Sigmoid colon (tissue), 4 donors: ENCODE data around the gene ERO1B.

Experiments used
- EP300 ChIP-seq, 4 donors: sonication (generic); formaldehyde crosslinking; IDR thresholded peaks; one replicate each; pipeline ENCODE4 v1.6.1; 2017; ENCODE audit warnings: antibody characterized with exemption in 4 of 4
- POLR2AphosphoS5 ChIP-seq, 4 donors: sonication (generic); formaldehyde crosslinking; IDR thresholded peaks; one replicate each; pipeline ENCODE4 v1.6.1; 2017; ENCODE audit warnings: antibody characterized with exemption in 4 of 4
- TF ChIP-seq, protein P1 (sequence below), 4 experiments: fragments of 450-650 bp in 3 of 4; fragments of 200-600 bp in 1 of 4; IDR thresholded peaks; one replicate each; pipeline ENCODE4 v1.5.1; 2016 to 2019; ENCODE audit warnings: antibody characterized with exemption in 4 of 4, mild to moderate bottlenecking in 3 of 4, moderate library complexity in 2 of 4

- TF ChIP-seq EP300 (IDR thresholded peaks at IDR 0.05) (no peak), POLR2AphosphoS5 (IDR thresholded peaks at IDR 0.05) (no peak)
- TF ChIP-seq, protein P1, sequence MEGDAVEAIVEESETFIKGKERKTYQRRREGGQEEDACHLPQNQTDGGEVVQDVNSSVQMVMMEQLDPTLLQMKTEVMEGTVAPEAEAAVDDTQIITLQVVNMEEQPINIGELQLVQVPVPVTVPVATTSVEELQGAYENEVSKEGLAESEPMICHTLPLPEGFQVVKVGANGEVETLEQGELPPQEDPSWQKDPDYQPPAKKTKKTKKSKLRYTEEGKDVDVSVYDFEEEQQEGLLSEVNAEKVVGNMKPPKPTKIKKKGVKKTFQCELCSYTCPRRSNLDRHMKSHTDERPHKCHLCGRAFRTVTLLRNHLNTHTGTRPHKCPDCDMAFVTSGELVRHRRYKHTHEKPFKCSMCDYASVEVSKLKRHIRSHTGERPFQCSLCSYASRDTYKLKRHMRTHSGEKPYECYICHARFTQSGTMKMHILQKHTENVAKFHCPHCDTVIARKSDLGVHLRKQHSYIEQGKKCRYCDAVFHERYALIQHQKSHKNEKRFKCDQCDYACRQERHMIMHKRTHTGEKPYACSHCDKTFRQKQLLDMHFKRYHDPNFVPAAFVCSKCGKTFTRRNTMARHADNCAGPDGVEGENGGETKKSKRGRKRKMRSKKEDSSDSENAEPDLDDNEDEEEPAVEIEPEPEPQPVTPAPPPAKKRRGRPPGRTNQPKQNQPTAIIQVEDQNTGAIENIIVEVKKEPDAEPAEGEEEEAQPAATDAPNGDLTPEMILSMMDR (IDR thresholded peaks at IDR 0.05): no peak
Observed at GRCh38 chr1:236288620-236288976, 6.8 kb upstream of the ERO1B start.
